ENCODE results near the gene RBFOX1. TPM values are rescaled to one million over a fixed set of nuclear protein-coding genes. Genes with fewer than 3 reads are reported as not detected.

Gene RBFOX1
- polyA plus RNA-seq, 1 of the 3 experiments (the other 2 are of a cell fraction): not detected

- no peak overlapping the region for H3K9ac ChIP-seq
- no peaks in the 10 kb centered on the region for H4K20me1 ChIP-seq (ENCODE audit: insufficient read depth)
- H3K9me2 ChIP-seq: no peaks in the 10 kb centered on the region
- H2AFZ ChIP-seq (ENCODE audit: low read depth): no peak overlapping the region
- no peak for TF ChIP-seq GABPA (IDR thresholded peaks at IDR 0.05; ENCODE audit: low read depth)
- TF ChIP-seq NFIC (IDR thresholded peaks at IDR 0.05; ENCODE audit: borderline replicate concordance): no peak
- no peak for TF ChIP-seq FOSL2 (IDR thresholded peaks at IDR 0.05; ENCODE audit: borderline replicate concordance, low read depth)
- TF ChIP-seq TEAD4 (IDR thresholded peaks at IDR 0.05; ENCODE audit: borderline replicate concordance, insufficient read depth): no peak
- ChIA-PET POLR2A (no interaction called here), CTCF (no interaction called here)
- H3K4me1 ChIP-seq (ENCODE audit: control insufficient read depth in 1 of 2, insufficient read depth in 2 of 2, low read depth in 1 of 2, low read length in 1 of 2): no peaks in the 10 kb centered on the region
- no peaks in the 10 kb centered on the region for H3K27me3 ChIP-seq (ENCODE audit: insufficient read depth)
- H3F3A ChIP-seq (replicated peaks; ENCODE audit: insufficient read depth): no peaks in the 10 kb centered on the region
- no peak overlapping the region for H3K4me2 ChIP-seq
- H3K27ac ChIP-seq (ENCODE audit: low read depth in 2 of 2, low read length in 1 of 2): no peak overlapping the region
- H3K36me3 ChIP-seq (replicated peaks in 1 of 2; ENCODE audit: control insufficient read depth in 1 of 2, insufficient read depth in 2 of 2, low read length in 1 of 2): no peaks in the 10 kb centered on the region
- no peak for DNase-seq
- no peaks in the 10 kb centered on the region for H3K9me3 ChIP-seq
- no peak overlapping the region for H3K4me3 ChIP-seq (ENCODE audit: low read depth in 2 of 2, low read length in 1 of 2)
- no peaks in the 10 kb centered on the region for H3K79me2 ChIP-seq (ENCODE audit: insufficient read depth)
- 12% methylated on average over 3 of the region's 3 CpGs for WGBS (ENCODE audit: low lambda C conversion rate)
Observed at GRCh38 chr16:7703672-7704071, 371.0 kb downstream of the RBFOX1 start.

- Histone ChIP-seq H2AFZ (ENCODE audit: low read depth) (no peak overlapping the region), H3K9me3 (no peaks in the 10 kb centered on the region), H4K20me1 (ENCODE audit: insufficient read depth) (no peaks in the 10 kb centered on the region), H3K4me1 (ENCODE audit: control insufficient read depth in 1 of 2, insufficient read depth in 2 of 2, low read depth in 1 of 2, low read length in 1 of 2) (no peaks in the 10 kb centered on the region), H3F3A (replicated peaks; ENCODE audit: insufficient read depth) (no peaks in the 10 kb centered on the region), H3K4me2 (no peak overlapping the region), H3K79me2 (ENCODE audit: insufficient read depth) (no peaks in the 10 kb centered on the region), H3K36me3 (replicated peaks in 1 of 2; ENCODE audit: control insufficient read depth in 1 of 2, insufficient read depth in 2 of 2, low read length in 1 of 2) (no peaks in the 10 kb centered on the region), H3K27ac (ENCODE audit: low read depth in 2 of 2, low read length in 1 of 2) (no peak overlapping the region), H3K9ac (no peak overlapping the region), H3K27me3 (ENCODE audit: insufficient read depth) (no peaks in the 10 kb centered on the region), H3K4me3 (ENCODE audit: low read depth in 2 of 2, low read length in 1 of 2) (no peak overlapping the region), H3K9me2 (no peaks in the 10 kb centered on the region)
- POLR2A ChIA-PET: no interaction called here
- CTCF ChIA-PET: no interaction called here
- WGBS (ENCODE audit: low lambda C conversion rate): 29% methylated on average over 7 of the region's 7 CpGs
- no peak for DNase-seq
- TF ChIP-seq PBX3 (IDR thresholded peaks at IDR 0.05) (no peak), ZBTB33 (IDR thresholded peaks at IDR 0.05; ENCODE audit: borderline replicate concordance, low read depth) (no peak), ELF1 (IDR thresholded peaks at IDR 0.05) (no peak), EP300 (IDR thresholded peaks at IDR 0.05; ENCODE audit: borderline replicate concordance in 1 of 2, low read depth in 1 of 2, low read length in 1 of 2) (no peak), CHD2 (IDR thresholded peaks at IDR 0.05; ENCODE audit: low read length, partially characterized antibody) (no peak), CTCF (IDR thresholded peaks at IDR 0.05) (no peak), SIN3A (IDR thresholded peaks at IDR 0.05; ENCODE audit: borderline replicate concordance, low read depth, low read length) (no peak), REST (IDR thresholded peaks at IDR 0.05; ENCODE audit: low read depth, low read length) (no peak), FOXM1 (IDR thresholded peaks at IDR 0.05; ENCODE audit: low read depth) (no peak), TCF12 (IDR thresholded peaks at IDR 0.05) (no peak), SMC3 (IDR thresholded peaks at IDR 0.05; ENCODE audit: low read depth, low read length) (no peak), MAX (IDR thresholded peaks at IDR 0.05; ENCODE audit: low read depth) (no peak), RCOR1 (IDR thresholded peaks at IDR 0.05; ENCODE audit: low read length) (no peak), USF2 (IDR thresholded peaks at IDR 0.05; ENCODE audit: borderline replicate concordance, low read depth, low read length) (no peak), YY1 (IDR thresholded peaks at IDR 0.05; ENCODE audit: low read depth) (no peak)
Observed at GRCh38 chr16:7705885-7706284, 373.2 kb downstream of the RBFOX1 start.

All from SK-N-SH (cell line).